Kidney glomerular epithelial cell (primary cell): ENCODE measurements around the gene SNN.

ENCODE experiments used
- DNase-seq: peaks from one replicate; lab custom pipeline; 2025; lab: John Stamatoyannopoulos, UW

Gene SNN

DNA sequence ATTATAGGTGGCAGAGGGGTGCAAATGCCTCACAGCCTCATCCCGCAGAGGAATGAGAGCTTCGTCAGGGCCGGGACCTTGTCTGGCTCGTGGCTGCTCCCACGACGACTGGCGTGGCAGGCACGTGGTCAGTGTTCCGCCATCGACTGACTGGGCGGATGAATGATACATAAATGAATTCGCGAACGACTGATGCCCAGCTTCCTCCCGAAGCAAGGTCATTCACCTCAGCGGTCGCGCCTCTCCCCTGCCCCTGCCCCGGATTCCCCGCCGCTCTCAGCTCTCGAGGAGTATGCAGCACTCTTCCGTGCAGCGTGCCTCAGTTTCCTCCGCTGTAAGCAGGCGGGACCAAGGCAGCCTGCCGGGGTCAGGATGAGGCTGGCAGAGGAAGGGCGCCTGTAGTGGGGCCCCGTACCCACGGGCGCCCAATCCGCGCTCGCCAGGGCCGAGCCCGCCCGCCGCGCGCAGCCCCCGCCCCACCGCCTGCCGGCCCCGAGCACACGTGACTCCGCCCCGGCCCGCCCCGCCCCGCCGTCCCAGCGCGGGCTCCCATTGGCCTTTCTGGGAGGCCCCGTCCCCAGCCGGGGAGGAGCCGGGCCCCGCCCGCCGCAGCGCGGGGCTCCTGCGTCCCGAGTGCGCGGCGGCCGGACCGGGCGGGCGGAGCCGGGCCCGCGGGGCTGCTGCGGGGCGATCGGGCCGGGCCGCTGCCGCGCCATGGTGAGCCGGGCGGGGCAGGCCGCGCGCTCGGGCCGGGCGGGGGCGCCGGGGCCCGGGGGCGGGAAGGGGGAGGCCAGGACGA, at the start of gene SNN:
Gene SNN, plus strand, starts transcription at position 632 of the 799 bp plus-strand sequence. CDS start 7,605 bp downstream, outside the sequence.
- DNase-seq = peak; percentile 18

DNA sequence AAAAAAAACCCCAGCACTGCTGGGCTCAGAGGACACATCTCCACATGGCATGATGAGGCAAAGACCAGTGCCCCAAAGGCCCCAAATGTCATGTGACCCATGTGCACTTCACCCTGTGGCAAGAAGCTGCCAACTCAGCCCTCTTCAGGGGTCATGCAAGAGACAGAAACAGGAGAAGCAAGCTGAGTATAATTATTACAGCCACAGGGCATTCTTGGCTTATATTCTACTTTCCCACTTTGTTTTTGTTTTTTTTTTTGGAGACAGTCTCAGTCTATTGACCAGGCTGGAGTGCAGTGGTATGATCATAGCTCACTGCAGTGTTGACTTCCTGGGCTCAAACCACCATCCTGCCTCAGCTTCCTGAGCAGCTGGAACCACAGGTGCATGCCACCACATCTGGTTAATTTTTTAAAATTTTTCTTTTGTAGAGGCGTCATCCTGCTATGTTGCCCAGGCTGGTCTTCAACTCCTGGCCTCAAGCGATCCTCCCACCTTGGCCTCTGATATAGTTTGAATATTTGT, 48.9 kb upstream of the SNN start:
- DNase-seq = no peak

DNA sequence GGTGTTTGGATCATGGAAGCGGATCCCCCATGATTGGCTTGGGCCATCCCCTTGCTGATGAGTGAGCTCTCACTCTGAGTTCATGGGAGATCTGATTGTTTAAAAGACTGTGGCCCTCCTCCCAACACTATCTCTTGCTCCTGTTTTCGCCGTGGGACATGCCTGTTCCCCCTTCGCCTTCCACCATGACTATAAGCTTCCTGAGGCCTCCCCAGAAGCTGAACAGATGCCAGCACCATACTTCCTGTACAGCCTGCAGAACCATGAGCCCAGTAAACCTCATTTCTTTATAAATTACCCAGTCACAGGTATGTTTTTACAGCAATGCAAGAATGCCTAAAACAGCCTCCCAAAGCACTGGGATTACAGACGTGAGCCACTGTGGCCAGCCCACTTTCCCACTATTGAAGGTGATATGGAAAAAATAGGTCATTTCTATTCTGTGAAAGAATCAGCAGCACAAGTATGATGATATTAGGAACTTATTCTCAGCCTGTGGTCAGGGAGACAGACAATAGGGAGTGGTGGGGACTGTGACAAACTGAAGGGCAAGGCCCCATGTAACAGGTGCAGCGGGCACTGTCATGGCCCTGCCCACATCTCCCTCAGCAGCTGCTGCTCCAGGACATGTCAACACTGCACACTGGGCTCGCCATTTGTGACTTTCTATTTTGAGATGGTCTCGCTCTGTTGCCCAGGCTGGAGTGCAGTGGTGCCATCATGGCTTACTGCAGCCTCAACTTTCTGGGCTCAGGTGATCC, 47.8 kb upstream of the SNN start:
- DNase-seq = no peak

DNA sequence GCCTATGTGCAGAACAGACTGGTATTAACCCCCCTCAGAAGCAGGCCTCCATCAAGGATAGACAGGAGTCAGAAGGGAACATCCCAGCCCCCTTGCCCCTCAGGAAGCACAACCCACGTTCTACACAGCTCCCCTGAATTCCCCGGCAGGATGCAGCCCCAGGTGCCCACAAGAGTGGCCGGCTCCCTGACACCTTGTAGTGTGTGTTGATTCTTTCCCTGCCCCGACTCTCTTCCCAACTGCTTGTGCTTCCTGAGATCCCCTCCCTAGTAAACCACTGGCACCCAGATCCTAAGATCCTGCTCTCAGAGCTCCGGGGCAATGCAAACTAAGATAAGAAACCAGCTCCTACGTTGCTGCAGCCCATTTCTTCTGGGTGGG, 46.7 kb upstream of the SNN start:
- no peak for DNase-seq

DNA sequence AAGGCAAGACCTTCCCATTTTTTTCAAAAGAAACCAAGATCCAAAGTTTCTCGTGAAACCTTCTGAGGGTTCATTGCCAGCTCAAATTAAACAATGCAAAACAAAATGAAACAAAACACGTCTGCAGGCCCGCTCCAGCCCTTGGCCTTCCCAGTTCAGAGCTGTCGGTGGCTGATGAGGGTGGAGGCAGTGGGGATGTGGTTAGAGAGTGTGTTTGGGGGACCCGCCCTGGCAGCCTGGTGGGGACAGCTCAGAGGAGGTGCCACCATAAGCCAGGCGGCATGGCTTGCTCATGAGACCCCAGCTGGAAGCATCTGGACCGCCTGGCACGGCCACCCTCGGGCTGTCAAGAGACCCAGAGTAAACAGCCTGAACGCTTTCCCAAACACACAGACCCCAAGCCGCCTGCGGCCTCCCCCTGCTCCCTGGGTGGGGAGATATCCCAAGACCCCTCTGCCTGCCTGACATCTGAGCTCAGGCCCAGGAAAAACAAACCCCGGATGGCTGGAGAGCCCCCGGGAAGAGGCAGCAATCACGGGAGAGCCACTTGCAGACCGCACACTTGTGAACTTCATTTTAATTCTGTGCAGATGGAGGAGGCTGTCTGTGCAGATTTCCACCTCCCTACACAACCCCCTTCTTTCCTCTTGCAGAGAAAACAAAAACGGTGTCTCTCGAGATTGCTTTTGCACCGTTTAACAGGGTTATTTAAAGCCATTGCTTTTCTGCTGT, 46.2 kb upstream of the SNN start:
- DNase-seq = no peak

DNA sequence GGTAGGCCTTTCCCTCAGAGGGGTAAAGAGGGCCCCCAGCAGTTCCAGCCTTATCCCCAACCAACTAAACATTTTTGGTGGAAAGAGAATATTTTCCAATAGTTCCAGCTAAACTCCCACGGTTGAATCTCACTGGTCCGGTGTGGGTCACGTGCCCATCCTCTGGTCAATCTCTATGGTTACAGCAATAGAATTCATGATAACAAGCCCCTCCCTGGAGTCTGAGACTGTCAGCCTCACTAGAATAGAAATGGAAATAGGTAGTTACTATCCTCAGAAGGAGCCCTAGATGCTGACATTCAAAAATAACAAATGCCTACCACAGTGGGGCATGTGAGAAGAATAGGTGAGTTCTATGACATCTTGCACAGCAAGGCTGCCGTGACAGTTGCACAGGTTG, 44.0 kb upstream of the SNN start:
- no peak for DNase-seq

GRCh38 chr16:11624636-11625607, 43.3 kb upstream of the SNN start:
- DNase-seq = no peak

DNA sequence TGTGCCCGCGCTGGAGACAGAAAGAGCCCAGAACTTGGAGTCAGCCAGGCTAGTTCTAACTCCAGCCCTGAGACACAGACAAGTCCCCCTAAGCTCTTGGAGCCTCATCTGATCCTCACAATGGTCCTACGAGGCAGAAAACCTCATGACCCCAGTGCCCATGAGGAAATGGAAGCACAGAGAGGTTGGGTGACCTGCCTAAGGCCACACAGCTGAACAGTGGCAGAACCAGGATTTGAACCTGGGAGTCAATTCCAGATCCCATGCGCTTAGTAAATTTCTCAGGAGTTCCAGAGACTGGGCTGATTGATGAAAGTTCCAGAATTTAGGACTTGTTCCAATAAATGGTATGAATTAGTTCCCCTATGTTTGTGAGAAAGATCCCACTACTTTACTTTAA, 42.5 kb upstream of the SNN start:
- DNase-seq = no peak

GRCh38 chr16:11626657-11627291, 41.5 kb upstream of the SNN start:
- DNase-seq = no peak

GRCh38 chr16:11627292-11627663, 41.0 kb upstream of the SNN start:
- DNase-seq = no peak

DNA sequence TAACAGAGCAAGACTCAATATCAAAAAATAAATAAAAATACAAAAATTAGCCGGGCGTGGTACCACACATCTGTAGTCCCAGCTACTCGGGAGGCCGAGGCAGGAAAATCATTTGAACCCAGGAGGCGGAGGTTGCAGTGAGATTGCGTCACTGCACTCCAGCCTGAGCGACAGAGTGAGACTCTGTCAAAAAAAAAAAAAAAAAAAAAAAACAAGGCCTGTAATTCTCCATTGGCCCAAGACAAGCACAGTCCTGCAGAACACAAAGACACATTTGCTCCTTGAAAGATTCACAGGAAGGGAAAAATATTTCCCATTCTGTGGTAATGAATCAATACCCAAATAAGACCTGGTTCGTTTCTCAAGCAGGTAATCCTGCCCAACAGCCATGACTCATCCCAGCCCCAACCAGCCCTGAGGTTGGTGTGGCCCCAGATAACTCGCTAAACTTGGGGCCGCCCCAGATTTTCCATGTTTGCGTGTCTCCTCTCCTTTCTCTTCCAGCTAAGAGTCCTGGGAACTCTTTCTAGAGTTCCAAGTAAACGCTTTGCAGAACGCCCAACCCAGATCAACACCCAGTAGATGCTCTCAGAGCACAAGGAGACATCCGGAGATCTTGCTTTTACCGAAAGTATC, 40.3 kb upstream of the SNN start:
- DNase-seq = peak; percentile 66

- DNase-seq = peak; percentile 24
Observed at GRCh38 chr16:11629071-11630030, 38.9 kb upstream of the SNN start.

GRCh38 chr16:11630046-11630767, 38.0 kb upstream of the SNN start:
- no peak for DNase-seq

DNA sequence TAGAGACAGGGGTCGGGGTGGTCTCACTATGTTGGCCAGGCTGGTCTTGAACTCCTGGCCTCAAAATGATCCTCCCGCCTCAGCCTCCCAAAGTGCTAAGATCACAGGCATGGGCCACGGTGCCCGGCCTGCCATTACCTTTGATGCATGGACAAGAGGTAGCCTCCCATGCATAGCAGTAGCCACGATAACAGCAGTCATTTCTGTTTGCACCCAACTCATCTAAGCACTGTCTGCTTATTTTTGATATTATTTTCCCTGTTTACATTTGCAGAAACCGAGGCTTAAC, 37.5 kb upstream of the SNN start:
- no peak for DNase-seq

GRCh38 chr16:11631214-11631613, 37.0 kb upstream of the SNN start:
- no peak for DNase-seq

- DNase-seq = peak; percentile 67
Observed at GRCh38 chr16:11632455-11632939, 35.8 kb upstream of the SNN start.

DNA sequence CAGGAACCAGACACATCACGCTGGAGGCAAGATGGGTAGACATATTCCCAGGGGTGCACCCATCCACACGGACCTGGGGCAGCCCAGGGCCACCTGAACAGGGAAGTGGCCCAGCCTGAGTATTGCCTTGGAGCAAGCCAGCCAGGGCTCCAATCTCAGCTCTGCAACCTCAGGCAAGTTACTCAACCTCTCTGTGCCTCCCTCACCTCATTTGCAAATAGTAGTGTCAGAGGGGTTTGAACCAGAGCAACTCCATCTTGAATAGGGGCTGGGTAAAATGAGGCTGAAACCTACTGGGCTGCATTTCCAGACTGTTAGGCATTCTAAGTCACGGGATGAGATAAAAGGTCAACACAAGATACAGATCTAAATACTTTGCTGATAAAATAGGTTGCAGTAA, 35.1 kb upstream of the SNN start:
- DNase-seq = no peak

- no peak for DNase-seq
Observed at GRCh38 chr16:11634312-11634711, 33.9 kb upstream of the SNN start.
